HG02981 (cell line): ENCODE data around the gene NKD1.

Experiments
- ATAC-seq: cut with Tn5 transposase; IDR thresholded peaks from one replicate; pipeline ENCODE4 v1.9.1; 2021; ENCODE audit warnings: mild to moderate bottlenecking, moderate library complexity; ENCODE audit not compliant: unreplicated experiment

NKD1 gene

DNA sequence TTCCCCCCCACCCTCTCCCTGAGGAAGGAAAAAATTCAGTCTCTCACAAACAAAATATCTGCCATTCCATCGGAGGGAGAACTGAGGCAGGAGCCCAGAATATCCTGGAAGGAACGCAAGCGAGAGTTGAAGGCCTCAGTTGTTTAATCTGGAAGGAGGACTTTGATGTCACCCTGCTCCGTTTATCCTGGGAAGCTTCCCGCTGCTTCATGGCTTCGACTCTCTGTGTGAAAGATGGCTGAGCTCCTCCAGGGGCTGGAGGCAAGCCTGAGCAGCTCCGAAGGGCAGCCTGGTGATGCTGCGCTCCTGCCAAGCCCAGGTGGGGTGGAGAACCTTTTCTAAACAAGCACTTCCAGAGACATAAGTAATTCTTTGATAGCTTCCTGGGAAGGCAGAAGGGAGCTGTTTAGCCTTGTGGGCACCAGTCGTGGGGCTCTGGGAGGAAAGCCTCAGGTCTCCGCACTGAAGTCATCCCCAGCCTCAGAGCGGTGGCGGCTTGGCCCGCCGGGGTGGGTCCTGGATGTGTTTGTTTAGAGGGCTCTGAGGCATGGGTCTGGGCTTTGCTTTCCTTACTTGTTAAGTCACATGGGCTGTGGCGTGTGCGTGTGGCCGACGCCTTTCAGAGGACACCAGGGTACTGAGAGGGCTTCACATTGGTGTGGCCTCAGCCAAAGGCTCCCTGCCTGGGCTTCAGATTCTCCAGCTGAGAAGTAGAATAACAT, 7.9 kb downstream of the NKD1 start:
- no peak for ATAC-seq

- no peak for ATAC-seq
Observed at GRCh38 chr16:50557046-50557445, 8.8 kb downstream of the NKD1 start.

- ATAC-seq = no peak
Observed at GRCh38 chr16:50558913-50559312, 10.7 kb downstream of the NKD1 start.

DNA sequence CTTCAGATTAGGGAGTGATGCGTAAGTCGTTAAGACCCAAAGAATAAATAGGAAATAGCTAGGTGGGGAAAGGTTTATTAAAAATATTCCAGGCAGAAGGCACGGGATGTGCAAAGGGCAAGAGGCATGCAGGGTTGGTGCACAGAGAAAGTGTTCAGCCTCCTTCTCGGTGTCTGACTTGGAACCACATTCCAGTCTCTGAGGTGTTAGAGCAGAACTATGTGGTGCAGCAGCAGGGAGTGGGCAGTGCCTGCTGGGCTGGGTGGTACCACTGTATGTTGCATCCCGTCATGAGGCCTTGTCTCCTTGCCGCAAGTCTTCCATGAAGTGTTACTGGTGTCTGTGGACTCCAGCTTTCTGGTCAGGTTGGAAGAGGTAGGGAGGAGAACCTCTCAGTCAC, 11.1 kb downstream of the NKD1 start:
- ATAC-seq = no peak

GRCh38 chr16:50559804-50560514, 11.8 kb downstream of the NKD1 start:
- ATAC-seq = no peak

- ATAC-seq = no peak
Observed at GRCh38 chr16:50560903-50561863, 13.0 kb downstream of the NKD1 start.

DNA sequence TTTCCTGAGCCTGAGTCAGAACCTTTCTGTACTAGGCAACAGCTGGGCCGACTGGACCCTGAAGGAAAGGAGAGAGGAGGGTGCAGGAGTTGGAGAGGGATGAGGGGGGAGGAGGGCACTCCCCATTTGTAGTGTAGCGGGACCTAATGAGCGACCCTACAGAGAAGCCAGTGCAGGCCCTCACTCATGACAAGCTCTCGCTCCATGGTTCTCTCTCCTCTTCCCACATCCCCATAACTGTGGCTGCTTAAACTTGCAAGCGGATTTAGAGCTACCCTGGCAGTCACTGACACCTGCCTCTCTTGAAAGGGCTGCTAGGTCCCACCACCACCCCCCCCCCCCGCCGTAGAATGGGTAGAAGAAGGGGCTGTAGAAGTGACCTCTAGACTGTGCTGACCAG, 14.5 kb downstream of the NKD1 start:
- ATAC-seq = no peak

DNA sequence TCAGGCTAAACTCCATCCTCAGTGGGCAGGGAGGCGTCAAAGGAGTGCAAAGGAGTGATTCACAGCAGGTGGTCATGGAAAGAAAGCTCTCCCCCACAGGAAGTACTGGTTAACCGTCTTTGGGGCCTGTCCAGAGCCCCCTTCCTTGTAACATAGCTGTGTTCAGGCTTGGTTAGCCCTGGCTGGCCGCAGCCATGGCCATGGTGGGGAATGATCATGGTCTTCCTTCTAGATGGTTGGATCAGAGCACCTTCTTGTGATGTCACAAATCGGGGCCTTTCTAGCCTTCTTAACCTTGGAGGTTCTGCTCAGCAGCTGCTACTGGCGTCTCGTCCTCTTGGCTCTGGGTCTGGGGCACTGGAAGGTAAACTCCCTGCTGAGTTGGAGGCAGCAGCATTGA, 15.8 kb downstream of the NKD1 start:
- ATAC-seq = no peak

GRCh38 chr16:50565428-50565827, 17.2 kb downstream of the NKD1 start:
- ATAC-seq = no peak

GRCh38 chr16:50566014-50566962, 18.1 kb downstream of the NKD1 start:
- no peak for ATAC-seq

DNA sequence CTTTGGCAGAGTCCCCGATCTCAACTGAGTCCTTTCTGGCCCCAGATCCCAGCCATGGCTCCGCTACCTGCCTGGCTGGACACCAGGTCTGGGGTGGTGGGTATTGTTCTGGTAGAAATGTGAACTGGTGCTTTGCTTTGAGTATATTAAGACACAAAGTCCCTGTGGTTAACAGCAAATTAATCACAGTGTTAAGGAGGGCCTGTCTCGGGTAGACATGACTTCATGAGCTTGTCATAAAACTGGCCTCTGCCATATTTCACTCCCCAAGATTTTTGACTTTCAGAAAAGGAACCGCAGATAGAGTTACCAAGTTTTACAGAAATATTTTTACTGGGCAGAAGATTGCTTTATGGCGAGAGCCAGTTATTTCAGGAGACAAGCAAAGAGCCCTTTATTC, 19.5 kb downstream of the NKD1 start:
- ATAC-seq = no peak

- no peak for ATAC-seq
Observed at GRCh38 chr16:50568187-50568815, 20.1 kb downstream of the NKD1 start.

DNA sequence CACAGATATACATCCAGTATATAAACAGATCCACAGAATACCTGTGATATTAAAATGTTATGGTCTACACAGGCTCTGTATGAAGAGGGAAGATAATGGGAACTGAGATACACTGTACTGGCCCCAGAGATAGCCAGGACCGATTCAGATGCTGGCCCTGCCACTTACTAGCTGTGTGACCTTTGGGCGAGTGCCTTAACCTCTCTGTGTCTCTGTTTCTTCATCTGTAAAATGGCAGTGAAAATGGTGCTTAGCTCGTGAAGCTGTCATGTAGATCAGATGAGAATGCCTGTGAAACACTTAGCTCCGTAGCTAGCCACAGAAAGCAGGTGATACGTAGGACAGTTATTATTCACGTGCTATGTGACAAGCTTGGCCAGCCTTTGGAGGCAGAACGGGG, 22.2 kb downstream of the NKD1 start:
- no peak for ATAC-seq

- no peak for ATAC-seq
Observed at GRCh38 chr16:50570808-50571598, 22.8 kb downstream of the NKD1 start.

- ATAC-seq = no peak
Observed at GRCh38 chr16:50571786-50572185, 23.6 kb downstream of the NKD1 start.

DNA sequence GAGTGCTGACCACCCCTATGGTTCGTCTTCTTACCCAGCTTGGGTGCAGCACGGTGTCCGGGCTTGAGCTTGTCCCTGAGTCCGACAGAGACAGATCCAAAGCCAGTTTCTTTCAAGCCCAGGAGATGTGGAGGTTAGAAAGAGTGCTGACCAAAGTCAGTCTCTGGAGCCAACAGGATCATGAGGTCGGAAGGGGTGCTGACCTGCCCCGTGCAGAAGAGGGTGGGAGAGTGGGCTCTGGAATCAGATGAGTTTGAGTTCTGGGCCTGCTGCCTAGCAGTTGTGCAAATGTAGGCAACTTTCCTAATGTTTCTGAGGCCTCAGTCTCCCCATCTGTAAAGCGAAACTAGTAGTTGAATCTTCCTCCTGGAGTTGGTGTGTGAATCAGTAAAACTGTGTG, 24.5 kb downstream of the NKD1 start:
- ATAC-seq = no peak

- ATAC-seq = no peak
Observed at GRCh38 chr16:50573279-50573678, 25.1 kb downstream of the NKD1 start.

GRCh38 chr16:50573947-50574744, 25.9 kb downstream of the NKD1 start:
- ATAC-seq = no peak
